Measurements from ENCODE around the gene WNT3A. TPM values are rescaled to one million over a fixed set of nuclear protein-coding genes. Genes with fewer than 3 reads are reported as not detected.

WNT3A gene
- total RNA-seq, 2 donors from 2014 or later = not detected

DNA sequence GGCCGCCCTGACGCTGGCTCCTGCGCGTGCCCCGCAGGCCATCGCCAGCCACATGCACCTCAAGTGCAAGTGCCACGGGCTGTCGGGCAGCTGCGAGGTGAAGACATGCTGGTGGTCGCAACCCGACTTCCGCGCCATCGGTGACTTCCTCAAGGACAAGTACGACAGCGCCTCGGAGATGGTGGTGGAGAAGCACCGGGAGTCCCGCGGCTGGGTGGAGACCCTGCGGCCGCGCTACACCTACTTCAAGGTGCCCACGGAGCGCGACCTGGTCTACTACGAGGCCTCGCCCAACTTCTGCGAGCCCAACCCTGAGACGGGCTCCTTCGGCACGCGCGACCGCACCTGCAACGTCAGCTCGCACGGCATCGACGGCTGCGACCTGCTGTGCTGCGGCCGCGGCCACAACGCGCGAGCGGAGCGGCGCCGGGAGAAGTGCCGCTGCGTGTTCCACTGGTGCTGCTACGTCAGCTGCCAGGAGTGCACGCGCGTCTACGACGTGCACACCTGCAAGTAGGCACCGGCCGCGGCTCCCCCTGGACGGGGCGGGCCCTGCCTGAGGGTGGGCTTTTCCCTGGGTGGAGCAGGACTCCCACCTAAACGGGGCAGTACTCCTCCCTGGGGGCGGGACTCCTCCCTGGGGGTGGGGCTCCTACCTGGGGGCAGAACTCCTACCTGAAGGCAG, 52.3 kb downstream of the WNT3A start:
- Histone ChIP-seq H3K27me3 (peaks cover 26 to 32% of the 10 kb centered on the region in 2 donors), H3K27ac (no peak overlapping the region), H3K4me1 (peaks cover 0 to 22% of the 10 kb centered on the region in 2 donors), H3K9me3 (peaks cover 0 to 4% of the 10 kb centered on the region in 2 donors), H3K36me3 (no peaks in the 10 kb centered on the region), H3K4me3 (peak overlapping the region in 1 of 2 donors; percentile 17)
- TF ChIP-seq, protein P1, sequence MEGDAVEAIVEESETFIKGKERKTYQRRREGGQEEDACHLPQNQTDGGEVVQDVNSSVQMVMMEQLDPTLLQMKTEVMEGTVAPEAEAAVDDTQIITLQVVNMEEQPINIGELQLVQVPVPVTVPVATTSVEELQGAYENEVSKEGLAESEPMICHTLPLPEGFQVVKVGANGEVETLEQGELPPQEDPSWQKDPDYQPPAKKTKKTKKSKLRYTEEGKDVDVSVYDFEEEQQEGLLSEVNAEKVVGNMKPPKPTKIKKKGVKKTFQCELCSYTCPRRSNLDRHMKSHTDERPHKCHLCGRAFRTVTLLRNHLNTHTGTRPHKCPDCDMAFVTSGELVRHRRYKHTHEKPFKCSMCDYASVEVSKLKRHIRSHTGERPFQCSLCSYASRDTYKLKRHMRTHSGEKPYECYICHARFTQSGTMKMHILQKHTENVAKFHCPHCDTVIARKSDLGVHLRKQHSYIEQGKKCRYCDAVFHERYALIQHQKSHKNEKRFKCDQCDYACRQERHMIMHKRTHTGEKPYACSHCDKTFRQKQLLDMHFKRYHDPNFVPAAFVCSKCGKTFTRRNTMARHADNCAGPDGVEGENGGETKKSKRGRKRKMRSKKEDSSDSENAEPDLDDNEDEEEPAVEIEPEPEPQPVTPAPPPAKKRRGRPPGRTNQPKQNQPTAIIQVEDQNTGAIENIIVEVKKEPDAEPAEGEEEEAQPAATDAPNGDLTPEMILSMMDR (IDR thresholded peaks at IDR 0.05) = no peak
- DNase-seq (ENCODE audit: low spot score) = no peak

DNA sequence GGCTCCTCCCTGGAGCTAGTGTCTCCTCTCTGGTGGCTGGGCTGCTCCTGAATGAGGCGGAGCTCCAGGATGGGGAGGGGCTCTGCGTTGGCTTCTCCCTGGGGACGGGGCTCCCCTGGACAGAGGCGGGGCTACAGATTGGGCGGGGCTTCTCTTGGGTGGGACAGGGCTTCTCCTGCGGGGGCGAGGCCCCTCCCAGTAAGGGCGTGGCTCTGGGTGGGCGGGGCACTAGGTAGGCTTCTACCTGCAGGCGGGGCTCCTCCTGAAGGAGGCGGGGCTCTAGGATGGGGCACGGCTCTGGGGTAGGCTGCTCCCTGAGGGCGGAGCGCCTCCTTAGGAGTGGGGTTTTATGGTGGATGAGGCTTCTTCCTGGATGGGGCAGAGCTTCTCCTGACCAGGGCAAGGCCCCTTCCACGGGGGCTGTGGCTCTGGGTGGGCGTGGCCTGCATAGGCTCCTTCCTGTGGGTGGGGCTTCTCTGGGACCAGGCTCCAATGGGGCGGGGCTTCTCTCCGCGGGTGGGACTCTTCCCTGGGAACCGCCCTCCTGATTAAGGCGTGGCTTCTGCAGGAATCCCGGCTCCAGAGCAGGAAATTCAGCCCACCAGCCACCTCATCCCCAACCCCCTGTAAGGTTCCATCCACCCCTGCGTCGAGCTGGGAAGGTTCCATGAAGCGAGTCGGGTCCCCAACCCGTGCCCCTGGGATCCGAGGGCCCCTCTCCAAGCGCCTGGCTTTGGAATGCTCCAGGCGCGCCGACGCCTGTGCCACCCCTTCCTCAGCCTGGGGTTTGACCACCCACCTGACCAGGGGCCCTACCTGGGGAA, 53.0 kb downstream of the WNT3A start:
- peaks cover 0 to 22% of the 10 kb centered on the region in 2 donors for H3K4me1 ChIP-seq
- no peak for DNase-seq (ENCODE audit: low spot score)

DNA sequence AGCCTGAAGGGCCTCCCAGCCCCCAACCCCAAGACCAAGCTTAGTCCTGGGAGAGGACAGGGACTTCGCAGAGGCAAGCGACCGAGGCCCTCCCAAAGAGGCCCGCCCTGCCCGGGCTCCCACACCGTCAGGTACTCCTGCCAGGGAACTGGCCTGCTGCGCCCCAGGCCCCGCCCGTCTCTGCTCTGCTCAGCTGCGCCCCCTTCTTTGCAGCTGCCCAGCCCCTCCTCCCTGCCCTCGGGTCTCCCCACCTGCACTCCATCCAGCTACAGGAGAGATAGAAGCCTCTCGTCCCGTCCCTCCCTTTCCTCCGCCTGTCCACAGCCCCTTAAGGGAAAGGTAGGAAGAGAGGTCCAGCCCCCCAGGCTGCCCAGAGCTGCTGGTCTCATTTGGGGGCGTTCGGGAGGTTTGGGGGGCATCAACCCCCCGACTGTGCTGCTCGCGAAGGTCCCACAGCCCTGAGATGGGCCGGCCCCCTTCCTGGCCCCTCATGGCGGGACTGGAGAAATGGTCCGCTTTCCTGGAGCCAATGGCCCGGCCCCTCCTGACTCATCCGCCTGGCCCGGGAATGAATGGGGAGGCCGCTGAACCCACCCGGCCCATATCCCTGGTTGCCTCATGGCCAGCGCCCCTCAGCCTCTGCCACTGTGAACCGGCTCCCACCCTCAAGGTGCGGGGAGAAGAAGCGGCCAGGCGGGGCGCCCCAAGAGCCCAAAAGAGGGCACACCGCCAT, 53.8 kb downstream of the WNT3A start:
- DNase-seq (ENCODE audit: low spot score) = no peak
- TF ChIP-seq, protein P1 (IDR thresholded peaks at IDR 0.05) = no peak
- H3K4me1 ChIP-seq = peaks cover 0 to 22% of the 10 kb centered on the region in 2 donors
- no peaks in the 10 kb centered on the region for H3K36me3 ChIP-seq
- H3K27me3 ChIP-seq = peaks cover 26 to 40% of the 10 kb centered on the region in 2 donors
- H3K9me3 ChIP-seq = no peaks in the 10 kb centered on the region
- H3K27ac ChIP-seq = no peak overlapping the region
- H3K4me3 ChIP-seq = peak overlapping the region in 1 of 2 donors; percentile 17

More for the DNA sequence above, 53.0 kb downstream of the WNT3A start:
- H3K27ac ChIP-seq = no peak overlapping the region
- H3K9me3 ChIP-seq = no peaks in the 10 kb centered on the region
- peaks cover 26 to 32% of the 10 kb centered on the region in 2 donors for H3K27me3 ChIP-seq
- peak overlapping the region in 1 of 2 donors; percentile 17 for H3K4me3 ChIP-seq
- TF ChIP-seq, protein P1 (IDR thresholded peaks at IDR 0.05) = no peak
- no peaks in the 10 kb centered on the region for H3K36me3 ChIP-seq

DNA sequence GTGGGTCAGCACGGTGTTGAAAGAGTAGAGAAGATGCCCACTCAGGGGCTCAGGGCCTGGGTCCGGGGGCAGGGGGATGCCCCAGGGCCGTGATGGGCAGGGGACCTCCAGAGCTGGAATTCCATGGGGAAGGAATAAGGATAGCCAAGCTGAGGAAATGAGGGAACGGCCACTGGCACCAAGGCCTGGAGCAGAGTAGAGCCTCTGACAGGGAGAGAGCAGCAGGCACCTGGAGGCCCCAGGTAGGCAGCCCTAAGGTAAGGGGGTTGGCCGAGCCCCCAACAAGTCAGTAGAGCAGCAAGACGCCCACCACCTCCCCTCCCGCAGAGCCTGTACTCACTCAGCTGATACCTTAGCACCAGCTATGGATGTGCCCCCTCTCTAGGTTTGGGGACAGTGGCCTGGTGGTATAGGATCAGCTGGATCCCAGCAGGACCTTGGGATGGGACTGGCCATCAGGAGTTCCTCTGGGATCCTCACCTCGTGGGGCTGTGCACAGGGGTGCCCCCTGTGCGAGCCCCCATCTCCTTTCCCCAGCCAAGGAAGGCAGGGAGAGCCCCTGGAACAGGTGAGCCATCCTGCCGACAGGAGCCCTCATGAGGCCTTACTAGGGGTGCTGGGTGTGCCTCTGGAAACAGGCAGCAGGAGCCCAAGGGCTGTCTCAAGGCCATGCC, 54.8 kb downstream of the WNT3A start:
- Histone ChIP-seq H3K27me3 (peaks cover 26 to 43% of the 10 kb centered on the region in 2 donors), H3K4me3 (no peak overlapping the region), H3K27ac (no peak overlapping the region), H3K4me1 (peaks cover 0 to 22% of the 10 kb centered on the region in 2 donors), H3K9me3 (no peaks in the 10 kb centered on the region), H3K36me3 (no peaks in the 10 kb centered on the region)
- TF ChIP-seq, protein P1 (IDR thresholded peaks at IDR 0.05) = no peak
- no peak for DNase-seq (ENCODE audit: low spot score)

DNA sequence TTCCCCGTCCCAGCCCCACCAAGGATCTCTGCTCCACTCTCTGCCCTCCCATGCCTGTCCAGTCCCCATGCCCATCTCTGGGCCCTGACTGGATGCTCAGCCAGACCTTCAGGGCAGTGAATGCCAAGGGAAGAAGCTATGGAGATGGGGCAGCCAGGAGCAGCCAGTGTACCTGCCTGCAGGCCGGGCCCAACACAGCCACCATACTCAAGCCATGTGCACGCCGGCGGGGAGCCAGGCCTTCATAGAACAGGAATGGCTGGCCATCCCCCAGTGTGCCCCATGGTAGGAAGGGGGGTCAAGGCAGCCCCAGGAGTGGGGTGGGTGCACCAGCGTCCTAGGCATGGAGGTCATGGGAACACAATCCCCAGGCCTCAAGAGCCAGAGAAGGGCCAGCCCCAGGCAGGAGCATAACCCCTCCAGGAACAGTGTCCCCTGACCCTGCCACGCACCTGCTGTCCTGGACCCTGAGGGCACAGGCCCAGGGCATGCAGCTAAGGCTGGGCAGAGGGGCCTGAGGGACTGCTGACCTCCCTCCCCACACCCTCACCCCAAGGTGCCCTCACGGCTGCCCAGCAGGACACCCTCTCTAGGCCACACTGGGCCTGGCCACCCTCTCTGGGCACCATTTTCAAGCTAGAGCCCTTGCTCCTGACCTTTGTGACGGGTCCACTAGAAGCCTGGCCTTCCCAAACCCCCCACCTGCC, 55.4 kb downstream of the WNT3A start:
- Histone ChIP-seq H3K4me1 (peaks cover 0 to 22% of the 10 kb centered on the region in 2 donors), H3K4me3 (no peak overlapping the region), H3K36me3 (no peaks in the 10 kb centered on the region), H3K9me3 (no peaks in the 10 kb centered on the region), H3K27ac (no peak overlapping the region), H3K27me3 (peaks cover 26 to 43% of the 10 kb centered on the region in 2 donors)
- TF ChIP-seq, protein P1 (IDR thresholded peaks at IDR 0.05) = no peak
- no peak for DNase-seq (ENCODE audit: low spot score)

All from right atrium auricular region (tissue), 2 donors.